Stimulated activated CD8-positive, alpha-beta memory T cell treated with anti-CD3 and anti-CD28 coated beads, Interleukin-7, amount 100 ng/mL, for 24 hours (primary cell): ENCODE data around the gene STAU1.
"Not testable (repeated sequence)": the region's sequence is repeated elsewhere in the genome, so short reads cannot be mapped to it uniquely, and the experiment has no call there.

Source experiments
- DNase-seq: peaks from one replicate; pipeline ENCODE4 v3.0.0-alpha.2; 2020; ENCODE audit warnings: low read depth

Gene STAU1

DNA sequence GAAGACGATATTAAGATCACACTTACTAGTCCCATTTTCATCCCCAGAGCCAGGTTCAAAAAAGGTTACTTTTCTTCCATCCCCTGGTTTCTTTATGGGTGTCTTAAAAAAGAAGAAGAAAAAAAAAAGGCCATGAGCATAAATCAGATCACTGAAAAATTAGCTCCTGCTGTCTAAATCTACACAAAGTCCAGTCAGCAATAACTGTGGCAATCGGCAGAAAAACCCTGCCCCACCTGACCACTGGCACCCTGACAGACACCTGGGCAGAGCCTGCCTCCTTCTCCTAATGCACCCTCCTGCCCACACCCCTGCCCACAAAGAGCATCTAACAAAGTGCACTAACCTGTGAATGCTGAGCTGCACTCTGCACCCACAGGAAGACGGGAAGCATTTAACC, 69.8 kb downstream of the STAU1 start:
- DNase-seq = no peak

DNA sequence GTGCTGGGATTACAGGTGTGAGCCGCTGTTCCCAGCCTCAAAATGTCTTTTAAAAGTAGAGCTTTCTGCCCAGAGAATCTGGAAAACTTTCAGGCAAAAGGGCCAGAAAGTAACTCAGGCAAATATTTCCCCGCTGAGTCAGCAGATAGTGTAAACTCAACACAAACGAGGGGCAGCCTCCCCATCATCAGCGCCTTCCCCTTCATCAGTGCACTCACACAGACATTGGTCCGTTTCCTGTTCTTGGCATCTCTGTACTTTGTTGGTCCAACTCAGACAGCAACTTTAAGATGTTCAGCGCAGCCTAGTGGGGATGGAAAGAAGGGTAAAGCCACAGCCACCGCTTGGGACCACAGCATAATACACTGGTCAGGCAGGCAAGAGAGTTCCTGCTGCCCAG, 72.6 kb downstream of the STAU1 start:
- DNase-seq = no peak

- DNase-seq = no peak
Observed at GRCh38 chr20:49112596-49113274, 75.4 kb downstream of the STAU1 start.

GRCh38 chr20:49110767-49111694, 77.1 kb downstream of the STAU1 start:
- no peak for DNase-seq

GRCh38 chr20:49106328-49106727, 81.8 kb downstream of the STAU1 start:
- no peak for DNase-seq

- not testable (repeated sequence) for DNase-seq
Observed at GRCh38 chr20:49104979-49105547, 83.1 kb downstream of the STAU1 start.

GRCh38 chr20:49104365-49104648, 83.8 kb downstream of the STAU1 start:
- DNase-seq = no peak

DNA sequence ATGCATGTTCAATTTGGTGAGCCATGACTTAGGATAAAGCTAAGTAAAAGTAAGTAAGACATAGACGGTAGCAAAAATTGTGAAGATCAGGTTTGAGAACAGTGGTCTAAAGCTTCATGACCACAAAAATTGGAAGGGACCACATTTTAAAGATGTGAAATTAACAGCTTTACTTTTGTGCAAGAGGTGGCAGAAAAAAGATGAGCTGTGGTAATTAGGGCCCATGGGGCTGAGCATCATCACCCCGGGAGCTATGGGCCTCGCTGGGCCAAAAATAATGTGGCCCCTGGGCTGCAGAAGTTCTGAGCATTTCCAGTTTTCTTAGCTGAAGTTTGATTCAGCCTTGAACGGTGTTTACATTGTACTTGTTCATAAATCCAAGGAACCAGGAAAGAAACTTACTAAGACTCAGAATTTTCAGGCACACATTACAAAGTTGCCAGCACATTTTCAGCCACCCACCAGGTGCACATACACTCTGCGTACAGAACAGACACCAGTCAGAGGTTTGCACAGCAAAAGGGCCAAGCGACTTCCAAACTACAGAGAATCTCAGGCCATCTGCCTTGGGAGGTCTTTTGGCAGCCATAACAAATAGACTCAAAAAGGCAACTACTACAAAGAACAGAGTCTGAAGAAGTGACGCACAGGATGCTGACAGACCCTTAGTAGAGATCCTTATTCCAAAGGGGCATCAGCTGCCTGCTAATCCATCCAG, 84.3 kb downstream of the STAU1 start:
- no peak for DNase-seq

DNA sequence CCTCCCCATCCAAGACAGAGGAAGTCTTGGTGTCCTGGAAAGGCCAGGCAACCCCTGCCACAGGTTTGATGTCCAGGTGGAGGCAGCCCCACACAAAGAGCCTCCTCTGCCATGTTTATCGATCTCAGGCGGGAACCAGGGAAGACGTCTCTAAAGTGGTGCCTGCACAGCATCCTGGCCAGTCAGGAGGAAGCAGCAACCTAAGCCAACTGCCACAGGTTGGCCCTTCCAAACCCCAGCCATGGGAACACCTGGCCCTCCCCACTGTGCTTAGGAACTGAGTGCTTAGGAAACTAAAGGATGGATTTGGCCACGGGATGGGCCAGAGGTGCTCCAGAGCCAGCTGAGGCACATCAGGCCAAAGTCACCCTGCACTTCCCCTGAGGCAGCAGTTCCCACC, 85.1 kb downstream of the STAU1 start:
- no peak for DNase-seq

DNA sequence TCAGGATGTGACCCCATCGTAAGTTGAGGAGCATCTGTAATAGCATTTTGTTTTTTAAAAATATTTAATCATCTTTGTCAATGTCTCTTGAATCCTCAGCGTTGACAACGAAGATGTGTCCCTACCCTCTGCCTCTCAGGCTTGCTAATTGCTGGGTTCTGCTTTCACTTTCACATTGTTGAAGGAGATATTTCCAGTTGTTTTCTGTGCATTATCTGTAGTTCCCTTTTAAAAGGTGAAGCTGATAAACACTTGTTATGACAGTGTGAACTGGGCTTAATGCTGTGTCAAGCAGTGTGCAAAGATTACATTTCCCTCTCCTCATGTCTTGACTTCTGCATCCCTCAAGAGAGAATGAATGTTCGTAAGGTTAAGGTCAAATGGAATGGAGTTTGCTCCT, 87.2 kb downstream of the STAU1 start:
- no peak for DNase-seq

DNA sequence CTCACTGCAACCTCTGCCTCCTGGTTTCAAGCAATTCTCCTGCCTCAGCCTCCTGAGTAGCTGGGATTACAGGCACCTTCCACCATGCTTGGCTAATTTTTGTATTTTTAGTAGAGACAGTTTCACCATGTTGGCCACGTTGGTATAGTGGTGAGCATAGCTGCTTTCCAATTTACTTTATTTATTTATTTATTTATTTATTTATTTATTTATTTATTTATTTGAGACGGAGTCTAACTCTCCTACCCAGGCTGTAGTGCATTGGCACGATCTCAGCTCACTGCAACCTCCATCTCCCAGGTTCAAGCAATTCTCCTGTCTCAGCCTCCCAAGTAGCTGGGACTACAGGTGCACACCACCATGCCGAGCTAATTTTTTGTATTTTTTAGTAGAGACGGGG, 87.8 kb downstream of the STAU1 start:
- DNase-seq = not testable (repeated sequence)

DNA sequence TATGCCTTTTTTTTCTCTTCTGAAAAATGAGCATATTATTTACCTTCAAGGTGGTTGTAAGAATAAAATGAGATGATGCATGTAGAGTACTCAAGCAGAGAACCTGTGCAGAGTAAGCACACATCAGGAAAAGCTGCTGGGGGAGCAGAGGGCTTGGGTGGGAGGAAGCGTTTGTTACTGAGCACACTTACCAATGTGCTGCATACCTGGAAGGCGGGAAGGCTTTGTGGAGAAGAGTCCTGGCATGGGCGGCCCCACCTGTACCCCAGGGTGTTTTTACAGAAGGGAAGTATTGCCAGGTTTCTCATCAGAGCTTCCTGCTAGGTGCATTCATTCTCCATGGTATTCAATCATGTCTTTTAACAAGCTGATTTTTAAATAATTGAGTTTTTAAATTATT, 89.1 kb downstream of the STAU1 start:
- no peak for DNase-seq

GRCh38 chr20:49098136-49098535, 90.0 kb downstream of the STAU1 start:
- no peak for DNase-seq

GRCh38 chr20:49097159-49097558, 91.0 kb downstream of the STAU1 start:
- no peak for DNase-seq

DNA sequence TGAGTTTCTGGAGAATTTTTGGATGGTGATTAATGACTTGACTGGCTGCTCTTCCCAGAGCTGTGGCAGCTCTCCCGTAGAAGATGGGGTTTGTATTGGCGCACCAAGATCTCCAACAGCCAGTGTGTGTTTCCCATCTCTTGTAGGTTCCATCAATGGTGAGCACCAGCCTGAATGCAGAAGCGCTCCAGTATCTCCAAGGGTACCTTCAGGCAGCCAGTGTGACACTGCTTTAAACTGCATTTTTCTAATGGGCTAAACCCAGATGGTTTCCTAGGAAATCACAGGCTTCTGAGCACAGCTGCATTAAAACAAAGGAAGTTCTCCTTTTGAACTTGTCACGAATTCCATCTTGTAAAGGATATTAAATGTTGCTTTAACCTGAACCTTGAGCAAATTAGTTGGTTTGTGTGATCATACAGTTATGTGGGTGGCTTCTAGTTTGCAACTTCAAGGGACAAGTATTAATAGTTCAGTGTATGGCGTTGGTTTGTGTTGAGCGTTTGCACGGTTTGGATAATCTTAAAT, 91.9 kb downstream of the STAU1 start:
- DNase-seq = no peak

DNA sequence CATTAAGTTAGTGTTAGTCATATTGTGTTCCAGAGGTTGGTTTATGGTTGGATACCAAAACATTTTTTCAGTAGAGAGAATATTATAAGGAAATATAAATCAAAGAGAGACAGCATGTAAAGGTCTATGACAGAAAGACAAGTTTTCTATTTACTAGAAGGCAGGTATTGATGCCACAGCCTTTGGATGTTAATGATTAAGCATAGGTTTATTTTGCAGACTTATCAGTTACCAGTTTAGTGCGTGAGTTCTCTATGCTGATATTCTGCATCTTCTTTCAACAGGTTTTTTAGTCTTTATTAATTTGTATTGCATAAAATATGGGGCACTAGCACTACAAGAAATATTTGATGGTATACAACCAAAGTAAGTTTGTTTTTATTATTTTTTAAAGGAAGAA, 96.4 kb downstream of the STAU1 start:
- DNase-seq = no peak

DNA sequence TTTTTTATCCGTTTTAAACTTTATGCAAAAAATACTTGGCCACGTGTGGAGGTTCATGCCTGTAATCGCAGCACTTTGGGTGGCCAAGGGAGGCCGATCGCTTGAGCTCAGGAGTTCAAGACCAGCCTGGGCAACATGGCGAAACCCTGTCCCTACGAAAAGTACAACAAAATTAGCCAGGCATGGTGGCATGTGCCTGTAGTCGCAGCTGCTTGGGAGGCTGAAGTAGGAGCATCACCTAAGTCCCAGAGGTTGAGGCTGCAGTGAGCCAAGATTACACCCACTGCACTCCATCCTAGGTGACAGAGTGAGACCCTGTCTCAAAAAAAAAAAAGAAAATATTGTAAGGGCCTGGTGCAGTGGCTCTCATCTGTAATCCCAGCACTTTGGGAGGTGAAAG, 97.0 kb downstream of the STAU1 start:
- no peak for DNase-seq

DNA sequence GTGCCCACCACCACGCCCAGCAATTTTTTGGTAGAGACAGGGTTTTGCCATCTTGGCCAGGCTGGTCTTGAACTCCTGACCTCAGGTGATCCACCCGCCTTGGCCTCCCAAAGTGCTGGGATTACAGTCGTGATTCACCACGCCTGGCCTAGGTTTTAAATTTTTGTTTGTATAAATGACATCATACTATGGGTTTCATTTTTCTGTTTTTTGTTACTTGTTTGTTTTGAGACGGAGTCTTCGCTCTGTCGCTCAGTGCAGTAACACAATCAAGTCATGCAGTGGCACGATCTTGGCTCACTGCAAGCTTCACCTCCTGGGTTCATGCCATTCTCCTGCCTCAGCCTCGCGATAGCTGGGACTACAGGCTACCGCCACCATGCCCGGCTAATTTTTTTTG, 105.8 kb downstream of the STAU1 start:
- DNase-seq = not testable (repeated sequence)

GRCh38 chr20:49078310-49078709, 109.8 kb downstream of the STAU1 start:
- no peak for DNase-seq

GRCh38 chr20:49074521-49074920, 113.6 kb downstream of the STAU1 start:
- no peak for DNase-seq
